Measurements from ENCODE around the gene KANSL3. TPM values are rescaled to one million over a fixed set of nuclear protein-coding genes. Genes with fewer than 3 reads are reported as not detected.

The KANSL3 gene
- total and polyA plus RNA-seq, 9 of the 15 experiments (the other 6 are each of a cell fraction or from before 2014, with no cell fraction given) = 11.3 to 43.7 (median 27.9) TPM

GRCh38 chr2:96636551-96637171, 1.5 kb downstream of the KANSL3 start:
- FAIRE-seq = peak; percentile 67
- H3K9me3 ChIP-seq (replicated peaks; ENCODE audit: control insufficient read depth, insufficient read depth, low read depth, low read length) = no peaks in the 10 kb centered on the region
- intact Hi-C loops (cut with micrococcal nuclease) = loop anchor here (5.0 kb wide), 2 partner anchors 106 to 126 kb away; partner anchors contain the start of genes CNNM4 and LMAN2L
- in situ Hi-C loops (cut with MboI) = no loop called here
- ATAC-seq = peak; percentile 26
- peak overlapping the region; percentile 96 for H3K27ac ChIP-seq (ENCODE audit: extremely low read depth, low read depth, low read length)
- peak overlapping the region; percentile 95 for H3K4me2 ChIP-seq (ENCODE audit: insufficient read depth, low read length)
- no peaks in the 10 kb centered on the region for H3K27me3 ChIP-seq (ENCODE audit: control insufficient read depth in 2 of 2, insufficient read depth in 2 of 2, low read length in 2 of 2)
- H3K9me1 ChIP-seq (ENCODE audit: control insufficient read depth, insufficient read depth, low read length) = peaks cover 3% of the 10 kb centered on the region
- H3K79me2 ChIP-seq (ENCODE audit: control insufficient read depth, insufficient read depth, low read length) = peaks cover 49% of the 10 kb centered on the region
- H3K36me3 ChIP-seq (ENCODE audit: control insufficient read depth, insufficient read depth, low read length) = peaks cover 42% of the 10 kb centered on the region
- H2AFZ ChIP-seq (ENCODE audit: low read depth, low read length) = peak overlapping the region; percentile 58
- peaks cover 11 to 17% of the 10 kb centered on the region in 2 experiments; a peak in 4 of 5 replicates for H3K4me1 ChIP-seq (replicated peaks in 1 of 2; ENCODE audit: control insufficient read depth in 2 of 2, insufficient read depth in 2 of 2, low read length in 2 of 2)
- 9% methylated on average over 14 of the region's 14 CpGs for WGBS (ENCODE audit: insufficient coverage, low coverage, missing lambda C conversion rate)
- peak in 1 of 4 experiments; percentile 45 for DNase-seq (ENCODE audit: extremely low read depth in 1 of 4, low spot score in 3 of 4)
- BruUV-seq (replicated peaks) = no TSS peak
- ChIA-PET CTCF (ENCODE audit: low intra/inter-chr PET ratio) (no interaction called here), POLR2A (interaction anchor here (0.7 to 6.9 kb wide), 8 partner anchors 10 to 127 kb away, joined by 3 to 70 read pairs (median 6); no protein-coding TSS in a partner anchor)
- H3K4me3 ChIP-seq = peak overlapping the region; percentile 45
- peak overlapping the region; percentile 78 to 97 for H3K9ac ChIP-seq (ENCODE audit: insufficient read depth in 1 of 2, low read depth in 2 of 2, low read length in 2 of 2)
- H4K20me1 ChIP-seq (replicated peaks; ENCODE audit: control insufficient read depth, insufficient read depth, low read length) = no peaks in the 10 kb centered on the region
- TF ChIP-seq SP1 (CRISPR knock-in tag; IDR thresholded peaks at IDR 0.05) = 0 out of 2 replicates have a peak, but pooled peaks have one; percentile 51
- no peak for TF ChIP-seq ZNF24 (IDR thresholded peaks at IDR 0.05)
- TF ChIP-seq ATF3 (IDR thresholded peaks at IDR 0.05) = no peak
- TF ChIP-seq ATF3 (CRISPR knock-in tag; conservative IDR thresholded peaks at IDR 0.05) = no peak
- TF ChIP-seq MAFK (IDR thresholded peaks at IDR 0.05; ENCODE audit: low read length) = no peak
- TF ChIP-seq FOSL1 (tag; conservative IDR thresholded peaks at IDR 0.05) = no peak
- peak; percentile 19; the same call in 1 of the 2 replicates for TF ChIP-seq ZNF592 (IDR thresholded peaks at IDR 0.05)
- TF ChIP-seq ZFP30 (CRISPR knock-in tag; IDR thresholded peaks at IDR 0.05; ENCODE audit: borderline replicate concordance) = no peak
- TF ChIP-seq PCBP1 (IDR thresholded peaks at IDR 0.05; ENCODE audit: low read depth, low read length, poor library complexity, severe bottlenecking) = no peak

All from K562 (cell line).